Gastroesophageal sphincter (tissue), 4 donors: ENCODE data around the gene CLEC4D. TPM values are rescaled to one million over a fixed set of nuclear protein-coding genes. Genes with fewer than 3 reads are reported as not detected.
"Not testable (repeated sequence)": the region's sequence is repeated elsewhere in the genome, so short reads cannot be mapped to it uniquely, and the experiment has no call there.

ENCODE experiments used
- ATAC-seq: fragments of 150-250 bp; one replicate; pipeline ENCODE4 v1.9.1; 2016; ENCODE audit warnings: mild to moderate bottlenecking, moderate library complexity
- H3K27ac ChIP-seq, 4 donors: fragments of 200-600 bp; sonication (generic) in 3 of 4; 1 replicate in 3 of 4; 2 replicates in 1 of 4; pipeline ENCODE4 v1.5.1; 2016 to 2019
- H3K27me3 ChIP-seq: fragments of 200-600 bp; sonication (generic); one replicate; pipeline ENCODE4 v1.5.1; 2019
- H3K36me3 ChIP-seq, 2 donors: fragments of 200-600 bp; sonication (generic); one replicate each; pipeline ENCODE4 v1.5.1; 2019; ENCODE audit warnings: control low read depth in 1 of 2
- H3K4me1 ChIP-seq, 3 donors: fragments of 200-600 bp; sonication (generic); 1 replicate in 2 of 3; 2 replicates in 1 of 3; pipeline ENCODE4 v1.5.1; 2016 to 2019; ENCODE audit warnings: control low read depth in 2 of 3
- H3K4me3 ChIP-seq, 2 donors: fragments of 200-600 bp; sonication (generic); one replicate each; pipeline ENCODE4 v1.5.1; 2019; ENCODE audit warnings: mild to moderate bottlenecking in 1 of 2, moderate library complexity in 1 of 2
- H3K9me3 ChIP-seq, 3 donors: fragments of 200-600 bp; sonication (generic); one replicate each; pipeline ENCODE4 v1.5.1; 2017 to 2019; ENCODE audit warnings: control low read depth in 2 of 3
- EP300 ChIP-seq: sonication (generic); formaldehyde crosslinking; IDR thresholded peaks from one replicate; pipeline ENCODE4 v1.6.1; 2017; ENCODE audit warnings: antibody characterized with exemption, mild to moderate bottlenecking
- POLR2A ChIP-seq, 2 donors: fragments of 450-650 bp; IDR thresholded peaks; one replicate each; pipeline ENCODE4 v1.6.1; 2017; ENCODE audit warnings: antibody characterized with exemption in 2 of 2, mild to moderate bottlenecking in 2 of 2, moderate library complexity in 1 of 2
- POLR2AphosphoS5 ChIP-seq: sonication (generic); formaldehyde crosslinking; IDR thresholded peaks from one replicate; pipeline ENCODE4 v1.6.1; 2017; ENCODE audit warnings: antibody characterized with exemption
- WGBS, 2 donors: methylation state at CpG; one replicate each; pipeline ENCODE4 v1.1.5; 2018; ENCODE audit warnings: low coverage in 1 of 2; 5-methylcytosine and 5-hydroxymethylcytosine counted together
- total RNA-seq, 4 donors: library from RNA; depleted of rRNA; stranded (reverse); fragments of >200 nt; gene quantifications; one replicate each; pipeline ENCODE4 v1.1.0, GENCODE V29; 2016
- TF ChIP-seq, protein P1 (sequence below), 4 experiments: fragments of 200-600 bp in 2 of 4; fragments of 450-650 bp in 2 of 4; sonication (generic) in 1 of 4; IDR thresholded peaks; one replicate each; pipeline ENCODE4 v1.5.1; 2017 to 2019; ENCODE audit warnings: antibody characterized with exemption in 4 of 4, mild to moderate bottlenecking in 2 of 4, moderate library complexity in 2 of 4

The CLEC4D gene
- total RNA-seq, 4 donors from 2014 or later, result 1.0 to 1.1 TPM; not detected in 2

GRCh38 chr12:8508910-8509841 lies 4.1 kb upstream of the CLEC4D start:
- ATAC-seq, result no peak
- H3K4me3 ChIP-seq, result no peak overlapping the region
- peaks cover 14% of the 10 kb centered on the region for H3K27me3 ChIP-seq
- no peak overlapping the region for H3K27ac ChIP-seq
- no peaks in the 10 kb centered on the region for H3K36me3 ChIP-seq
- TF ChIP-seq EP300 (no peak), POLR2A (IDR thresholded peaks at IDR 0.05) (no peak)
- TF ChIP-seq, protein P1, sequence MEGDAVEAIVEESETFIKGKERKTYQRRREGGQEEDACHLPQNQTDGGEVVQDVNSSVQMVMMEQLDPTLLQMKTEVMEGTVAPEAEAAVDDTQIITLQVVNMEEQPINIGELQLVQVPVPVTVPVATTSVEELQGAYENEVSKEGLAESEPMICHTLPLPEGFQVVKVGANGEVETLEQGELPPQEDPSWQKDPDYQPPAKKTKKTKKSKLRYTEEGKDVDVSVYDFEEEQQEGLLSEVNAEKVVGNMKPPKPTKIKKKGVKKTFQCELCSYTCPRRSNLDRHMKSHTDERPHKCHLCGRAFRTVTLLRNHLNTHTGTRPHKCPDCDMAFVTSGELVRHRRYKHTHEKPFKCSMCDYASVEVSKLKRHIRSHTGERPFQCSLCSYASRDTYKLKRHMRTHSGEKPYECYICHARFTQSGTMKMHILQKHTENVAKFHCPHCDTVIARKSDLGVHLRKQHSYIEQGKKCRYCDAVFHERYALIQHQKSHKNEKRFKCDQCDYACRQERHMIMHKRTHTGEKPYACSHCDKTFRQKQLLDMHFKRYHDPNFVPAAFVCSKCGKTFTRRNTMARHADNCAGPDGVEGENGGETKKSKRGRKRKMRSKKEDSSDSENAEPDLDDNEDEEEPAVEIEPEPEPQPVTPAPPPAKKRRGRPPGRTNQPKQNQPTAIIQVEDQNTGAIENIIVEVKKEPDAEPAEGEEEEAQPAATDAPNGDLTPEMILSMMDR (IDR thresholded peaks at IDR 0.05), result no peak
- H3K4me1 ChIP-seq, result no peaks in the 10 kb centered on the region
- no peaks in the 10 kb centered on the region for H3K9me3 ChIP-seq
- WGBS, 2 donors, result 20 to 48% methylated on average over 1 to 5 of the region's 12 CpGs

DNA sequence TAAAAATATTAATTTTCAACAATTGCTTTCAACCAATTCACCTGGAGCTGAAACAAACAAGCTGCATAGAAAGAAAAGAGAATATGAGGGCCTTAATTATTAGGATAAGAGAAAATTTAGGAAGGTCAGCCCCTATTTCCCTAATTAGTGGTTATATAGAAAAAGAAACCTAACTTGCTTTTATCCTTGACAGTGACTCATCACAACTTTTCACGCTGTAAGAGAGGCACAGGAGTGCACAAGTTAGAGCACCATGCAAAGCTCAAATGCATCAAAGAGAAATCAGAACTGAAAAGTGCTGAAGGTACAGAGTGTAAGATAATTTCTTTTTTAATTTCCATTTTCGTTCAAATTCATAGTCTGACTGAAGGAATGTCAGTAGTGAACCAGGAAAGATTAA lies 4.7 kb downstream of the CLEC4D start:
- Histone ChIP-seq H3K4me1 (no peaks in the 10 kb centered on the region), H3K27me3 (no peaks in the 10 kb centered on the region), H3K27ac (no peak overlapping the region), H3K4me3 (no peak overlapping the region), H3K9me3 (peaks cover 0 to 4% (median 0%) of the 10 kb centered on the region in 3 donors), H3K36me3 (no peaks in the 10 kb centered on the region)
- TF ChIP-seq EP300 (no peak), POLR2AphosphoS5 (no peak), POLR2A (IDR thresholded peaks at IDR 0.05) (no peak)
- TF ChIP-seq, protein P1 (IDR thresholded peaks at IDR 0.05), result no peak
- WGBS, 2 donors, result 68 to 80% methylated on average over 1 to 2 of the region's 2 CpGs
- ATAC-seq, result no peak

DNA sequence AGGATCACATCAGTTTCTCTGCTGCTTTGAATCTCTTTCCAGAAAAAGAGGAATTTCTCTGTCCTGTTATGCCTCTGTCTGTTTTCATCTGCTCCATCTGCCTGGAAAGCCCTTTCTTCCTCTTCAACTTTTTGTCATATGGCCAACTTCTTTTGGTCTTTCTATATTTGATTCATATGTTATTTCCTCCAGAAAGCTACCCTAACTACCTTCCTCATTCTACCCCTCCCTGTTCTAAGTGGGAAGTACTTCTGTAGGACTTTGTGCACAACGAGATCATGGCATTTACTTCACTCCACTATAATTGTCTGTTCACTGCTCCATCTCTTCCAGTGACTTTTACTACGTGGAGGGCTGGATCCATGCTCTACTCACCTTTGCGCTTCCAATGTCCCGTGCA lies 5.9 kb downstream of the CLEC4D start:
- WGBS, 2 donors, result 58 to 63% methylated on average over 2 to 4 of the region's 4 CpGs
- Histone ChIP-seq H3K4me3 (no peak overlapping the region), H3K4me1 (no peaks in the 10 kb centered on the region), H3K27me3 (no peaks in the 10 kb centered on the region), H3K27ac (no peak overlapping the region), H3K9me3 (peaks cover 0 to 15% (median 0%) of the 10 kb centered on the region in 3 donors), H3K36me3 (no peaks in the 10 kb centered on the region)
- no peak for TF ChIP-seq POLR2AphosphoS5
- TF ChIP-seq, protein P1 (IDR thresholded peaks at IDR 0.05), result no peak
- no peak for TF ChIP-seq EP300
- TF ChIP-seq POLR2A (IDR thresholded peaks at IDR 0.05), result no peak
- no peak for ATAC-seq

DNA sequence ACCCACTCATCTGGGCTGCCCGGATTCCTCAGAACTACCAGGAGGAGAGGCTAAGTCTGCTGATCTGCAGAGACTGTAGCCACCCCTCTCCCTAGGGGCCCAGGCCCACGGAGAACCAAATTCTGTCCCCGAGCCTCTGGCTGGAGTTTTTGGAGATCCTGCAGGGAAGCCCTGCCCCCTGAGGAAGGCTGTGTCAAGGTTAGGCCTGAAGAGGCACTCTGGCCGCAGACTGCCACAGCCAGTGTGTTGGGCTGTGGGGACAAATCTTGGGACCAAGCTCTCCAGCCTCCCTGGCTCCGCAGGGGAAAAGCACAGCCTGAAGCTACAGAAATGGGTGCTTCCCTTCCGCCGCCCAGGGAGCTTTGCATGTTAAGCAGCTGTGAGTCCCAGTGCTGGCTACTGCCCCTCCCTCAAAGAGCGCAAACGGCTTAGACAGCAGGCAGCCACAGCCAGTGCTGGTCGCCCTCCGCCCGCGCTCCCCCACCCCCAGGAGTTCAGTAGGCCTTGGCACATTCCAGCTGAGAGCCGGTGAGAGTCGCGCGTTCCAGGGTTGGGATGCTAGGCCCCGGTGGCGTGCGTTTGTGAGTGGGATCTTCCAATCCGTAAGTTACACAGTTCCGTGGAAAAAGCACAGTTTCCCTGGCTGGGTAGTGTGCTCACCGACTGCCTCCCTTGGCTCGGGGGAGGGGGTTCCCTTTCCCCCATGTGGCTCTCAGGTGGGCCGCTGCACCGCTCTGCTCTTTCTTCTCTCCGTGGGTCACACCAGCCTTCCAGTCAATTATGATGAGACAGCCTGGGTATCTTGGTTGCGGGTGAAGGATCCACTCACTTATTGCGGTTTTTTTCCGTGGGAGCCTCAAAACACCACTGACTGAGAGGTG lies 14.2 kb downstream of the CLEC4D start:
- no peak for ATAC-seq
- 74 to 76% methylated on average over 6 of the region's 30 CpGs for WGBS, 2 donors
- Histone ChIP-seq H3K4me3 (no peak overlapping the region), H3K36me3 (no peaks in the 10 kb centered on the region), H3K9me3 (peaks cover 0 to 16% (median 0%) of the 10 kb centered on the region in 3 donors), H3K27ac (no peak overlapping the region), H3K4me1 (no peaks in the 10 kb centered on the region), H3K27me3 (peaks cover 10% of the 10 kb centered on the region)
- TF ChIP-seq EP300 (no peak), POLR2AphosphoS5 (no peak), POLR2A (IDR thresholded peaks at IDR 0.05) (no peak)

DNA sequence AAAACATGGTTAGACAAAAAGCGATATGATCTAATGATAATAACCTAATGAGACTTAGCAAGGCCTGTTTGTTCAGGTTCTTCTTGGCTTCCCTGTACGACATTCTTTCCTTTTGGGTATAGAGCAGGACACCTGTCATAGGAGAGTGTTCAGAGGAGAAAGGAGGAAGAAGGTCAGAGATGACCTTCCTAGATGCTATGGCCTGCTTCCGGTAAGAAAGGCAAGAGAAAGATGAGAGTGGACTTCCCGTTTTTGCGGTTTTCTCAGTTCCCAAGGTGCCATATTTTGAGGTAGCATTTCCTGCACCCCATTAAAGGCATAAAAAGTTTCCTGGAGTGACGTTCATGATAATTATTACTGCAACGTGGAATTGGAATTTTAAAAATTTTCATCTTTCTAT lies 18.7 kb downstream of the CLEC4D start:
- no peaks in the 10 kb centered on the region for H3K4me1 ChIP-seq
- H3K9me3 ChIP-seq, result no peaks in the 10 kb centered on the region
- no peak for ATAC-seq
- H3K4me3 ChIP-seq, result no peak overlapping the region
- TF ChIP-seq POLR2A (IDR thresholded peaks at IDR 0.05) (no peak), EP300 (no peak), POLR2AphosphoS5 (no peak)
- TF ChIP-seq, protein P1 (IDR thresholded peaks at IDR 0.05), result no peak
- WGBS, 2 donors, result 66 to 77% methylated on average over 4 to 7 of the region's 7 CpGs
- H3K27me3 ChIP-seq, result peaks cover 10% of the 10 kb centered on the region
- H3K36me3 ChIP-seq, result no peaks in the 10 kb centered on the region
- no peak overlapping the region for H3K27ac ChIP-seq

DNA sequence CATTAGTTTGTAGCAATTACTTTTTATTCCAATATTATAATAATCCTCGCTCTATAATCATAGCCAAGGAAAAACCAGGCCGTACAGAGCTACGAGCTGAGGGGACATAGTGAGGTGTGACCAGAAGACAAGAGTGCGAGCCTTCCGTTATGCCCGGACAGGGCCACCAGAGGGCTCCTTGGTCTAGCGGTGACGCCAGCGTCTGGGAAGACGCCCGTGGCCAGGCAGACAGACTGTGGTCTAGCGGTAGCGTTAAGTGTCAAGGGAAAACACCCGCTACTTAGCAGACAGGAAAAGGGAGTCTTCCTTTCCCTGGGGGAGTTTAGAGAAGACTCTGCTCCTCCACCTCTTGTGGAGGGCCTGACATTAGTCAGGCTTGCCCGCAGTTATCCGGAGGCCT lies 24.5 kb downstream of the CLEC4D start:
- H3K27ac ChIP-seq, H3K4me3 ChIP-seq, H3K36me3 ChIP-seq, ATAC-seq, H3K27me3 ChIP-seq, H3K4me1 ChIP-seq, H3K9me3 ChIP-seq: not testable (repeated sequence)
- WGBS, 2 donors, result 83 to 94% methylated on average over 1 to 9 of the region's 16 CpGs

GRCh38 chr12:8540831-8541230 lies 27.5 kb downstream of the CLEC4D start, which contains the start of gene CLEC4E:
TSS of gene CLEC4E (minus strand) at chr12:8540905. CDS start at chr12:8540797, 108 bp downstream.
- H3K36me3 ChIP-seq, H3K9me3 ChIP-seq, H3K4me1 ChIP-seq, H3K27ac ChIP-seq: not testable (repeated sequence)
- peak within 1 kb of the TSS in 1 of 2 donors; percentile 21 for H3K4me3 ChIP-seq
- peaks cover 14% of the 10 kb centered on the region for H3K27me3 ChIP-seq
- ATAC-seq, result peak; percentile 39
- 57 to 65% methylated on average over 3 to 4 of the region's 4 CpGs for WGBS, 2 donors
